ENCODE measurements around the gene HAAO.

Gene HAAO

GRCh38 chr2:42792583-42793333, at the start of gene HAAO:
Gene HAAO (minus strand): TSS chr2:42792583. CDS start chr2:42792536, 47 bp downstream.
- peak in 8 of 42 donors; percentile 10 to 54 (median 38) for DNase-seq
- intact Hi-C loops (cut with DNase I) = no loop called here

DNA sequence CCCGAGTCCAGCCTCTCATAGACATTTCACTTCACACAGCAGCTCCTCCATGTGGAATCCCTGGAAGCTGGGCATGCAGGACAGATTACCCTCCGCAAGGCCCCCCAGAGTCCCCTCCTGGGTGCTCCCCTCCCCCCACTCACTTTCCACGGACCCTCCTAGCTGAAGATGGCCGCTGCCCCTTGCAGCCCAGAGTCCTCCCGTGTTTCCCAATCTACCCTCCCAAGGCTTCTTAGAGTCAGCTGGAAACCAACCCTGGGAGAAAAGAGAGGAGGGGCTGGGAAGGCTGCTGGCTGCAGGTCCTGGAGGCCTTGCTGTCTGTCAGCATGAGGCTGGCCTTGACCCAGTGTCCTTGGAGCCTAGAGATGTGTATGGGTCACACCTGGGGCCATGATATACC, 49.0 kb upstream of the HAAO start:
- DNase-seq = peak in 3 of 42 donors; percentile 0 to 12 (median 3)
- intact Hi-C loops (cut with DNase I) = no loop called here

DNA sequence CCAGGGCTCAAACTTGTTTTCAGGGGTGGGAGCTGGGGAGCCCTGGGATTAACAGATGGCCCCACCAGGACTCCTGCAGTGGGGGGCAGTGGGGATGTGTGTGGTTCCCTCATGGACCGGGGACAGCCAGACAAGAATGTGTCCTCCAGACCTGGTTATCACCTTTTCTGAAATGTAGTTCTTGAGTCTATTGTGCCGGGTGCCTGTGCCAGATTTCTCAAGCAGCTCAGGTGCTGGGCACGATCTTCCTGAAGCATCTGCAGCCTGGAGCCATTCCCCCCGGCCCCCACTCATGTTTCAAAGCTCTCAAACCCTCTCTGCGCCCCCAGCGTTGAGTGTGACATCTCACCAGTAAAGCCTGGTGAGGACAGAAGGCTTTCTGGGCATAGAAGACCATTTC, 48.4 kb upstream of the HAAO start:
- intact Hi-C loops (cut with DNase I) = no loop called here
- DNase-seq = peak in 2 of 42 donors; percentile 17 to 25

GRCh38 chr2:42839809-42840501, 47.6 kb upstream of the HAAO start:
- peak in 3 of 42 donors; percentile 2 to 19 (median 6) for DNase-seq
- intact Hi-C loops (cut with DNase I) = loop anchor here (10.0 kb wide), 2 partner anchors 85 to 645 kb away; no protein-coding TSS in a partner anchor

DNA sequence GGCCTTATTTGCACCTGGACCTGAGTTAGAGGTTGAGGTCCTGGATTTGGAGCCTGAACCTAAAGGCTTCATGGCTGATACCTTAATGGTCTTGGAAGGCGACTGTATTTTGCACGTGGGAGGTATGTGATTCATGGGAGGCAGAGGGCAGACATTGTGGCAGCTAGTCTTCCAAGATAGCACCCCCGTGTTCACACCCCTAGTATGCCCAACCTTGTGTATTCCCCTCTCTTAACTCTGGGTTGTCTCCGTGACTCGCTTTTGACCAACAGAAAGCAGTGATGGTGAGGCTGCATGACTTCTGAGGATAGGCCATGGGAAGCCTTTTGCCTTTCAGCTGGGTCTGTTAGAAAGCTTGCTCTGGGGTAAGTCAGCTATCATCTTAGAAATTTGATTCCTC, 45.8 kb upstream of the HAAO start:
- intact Hi-C loops (cut with DNase I) = loop anchor here (10.0 kb wide), 2 partner anchors 87 to 647 kb away; no protein-coding TSS in a partner anchor
- peak in 1 of 42 donors; percentile 2 for DNase-seq

- peak in 4 of 42 donors; percentile 1 to 42 (median 12) for DNase-seq
- intact Hi-C loops (cut with DNase I) = loop anchor here (10.0 kb wide), 2 partner anchors 89 to 649 kb away; no protein-coding TSS in a partner anchor
These were observed 43.4 kb upstream of the HAAO start for GRCh38 chr2:42835577-42836371.

GRCh38 chr2:42834161-42834560, 41.8 kb upstream of the HAAO start:
- intact Hi-C loops (cut with DNase I) = loop anchor here (10.0 kb wide), 2 partner anchors 91 to 651 kb away; no protein-coding TSS in a partner anchor
- peak in 4 of 42 donors; percentile 8 to 13 (median 9) for DNase-seq

GRCh38 chr2:42832289-42832634, 39.9 kb upstream of the HAAO start:
- intact Hi-C loops (cut with DNase I) = loop anchor here (10.0 kb wide), 2 partner anchors 93 to 653 kb away; no protein-coding TSS in a partner anchor
- DNase-seq = peak in 1 of 42 donors; percentile 5

- intact Hi-C loops (cut with DNase I) = loop anchor here (10.0 kb wide), 2 partner anchors 93 to 653 kb away; no protein-coding TSS in a partner anchor
- DNase-seq = peak in 6 of 42 donors; percentile 3 to 40 (median 26)
These were observed 39.3 kb upstream of the HAAO start for GRCh38 chr2:42831575-42832288.

GRCh38 chr2:42830922-42831574, 38.7 kb upstream of the HAAO start:
- intact Hi-C loops (cut with DNase I) = loop anchor here (10.0 kb wide), 2 partner anchors 94 to 654 kb away; no protein-coding TSS in a partner anchor
- DNase-seq = peak in 5 of 42 donors; percentile 2 to 27 (median 9)

GRCh38 chr2:42829671-42830440, 37.5 kb upstream of the HAAO start:
- intact Hi-C loops (cut with DNase I) = loop anchor here (10.0 kb wide), 2 partner anchors 95 to 655 kb away; no protein-coding TSS in a partner anchor
- DNase-seq = peak in 4 of 42 donors; percentile 8 to 22 (median 20)

DNA sequence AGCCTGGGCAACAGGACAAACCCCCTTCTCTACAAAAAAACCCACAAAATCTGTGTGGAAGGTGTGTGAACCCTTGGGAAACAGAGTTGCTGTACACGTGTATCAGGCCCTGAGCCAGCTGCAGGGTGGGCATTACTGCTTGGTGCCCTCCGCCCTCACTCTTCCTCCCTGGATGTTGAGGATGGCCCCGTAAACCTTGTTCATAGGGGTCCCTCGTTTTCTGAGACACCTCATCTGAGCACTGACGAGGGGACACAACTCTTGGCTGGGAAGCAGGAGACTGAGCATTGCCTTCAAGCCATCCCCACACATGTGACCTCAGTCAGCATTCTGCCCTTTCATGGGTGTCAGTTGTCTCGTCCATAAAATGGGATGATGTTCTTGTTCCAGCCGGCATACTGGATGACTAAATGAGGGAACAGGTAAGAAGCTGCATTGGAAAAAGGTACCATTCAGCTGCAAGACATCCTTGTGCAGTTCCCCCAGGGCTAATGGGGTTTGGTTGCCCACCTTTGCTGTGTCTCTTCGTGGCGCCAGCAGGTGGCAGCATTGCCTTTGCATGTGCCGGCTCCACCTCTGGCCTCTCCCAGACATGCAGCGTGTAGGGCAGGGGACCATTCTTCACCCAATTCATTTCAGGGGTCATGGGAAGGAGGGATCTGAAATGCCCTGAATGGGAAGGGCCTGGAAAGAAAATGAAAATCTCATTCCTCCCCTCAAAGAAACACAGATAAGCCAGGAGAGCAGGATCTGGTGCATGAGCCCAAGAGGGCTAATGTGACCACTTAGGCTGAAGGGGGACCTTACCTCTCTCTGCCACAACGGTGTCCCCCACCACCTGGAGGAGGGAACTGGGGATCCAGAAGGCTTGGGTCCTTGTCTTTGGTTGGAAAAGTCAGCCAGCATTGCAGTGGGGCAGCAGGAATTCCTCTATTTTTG, 36.4 kb upstream of the HAAO start:
- DNase-seq = peak; percentile 62 to 88 (median 77)
- intact Hi-C loops (cut with DNase I) = no loop called here

DNA sequence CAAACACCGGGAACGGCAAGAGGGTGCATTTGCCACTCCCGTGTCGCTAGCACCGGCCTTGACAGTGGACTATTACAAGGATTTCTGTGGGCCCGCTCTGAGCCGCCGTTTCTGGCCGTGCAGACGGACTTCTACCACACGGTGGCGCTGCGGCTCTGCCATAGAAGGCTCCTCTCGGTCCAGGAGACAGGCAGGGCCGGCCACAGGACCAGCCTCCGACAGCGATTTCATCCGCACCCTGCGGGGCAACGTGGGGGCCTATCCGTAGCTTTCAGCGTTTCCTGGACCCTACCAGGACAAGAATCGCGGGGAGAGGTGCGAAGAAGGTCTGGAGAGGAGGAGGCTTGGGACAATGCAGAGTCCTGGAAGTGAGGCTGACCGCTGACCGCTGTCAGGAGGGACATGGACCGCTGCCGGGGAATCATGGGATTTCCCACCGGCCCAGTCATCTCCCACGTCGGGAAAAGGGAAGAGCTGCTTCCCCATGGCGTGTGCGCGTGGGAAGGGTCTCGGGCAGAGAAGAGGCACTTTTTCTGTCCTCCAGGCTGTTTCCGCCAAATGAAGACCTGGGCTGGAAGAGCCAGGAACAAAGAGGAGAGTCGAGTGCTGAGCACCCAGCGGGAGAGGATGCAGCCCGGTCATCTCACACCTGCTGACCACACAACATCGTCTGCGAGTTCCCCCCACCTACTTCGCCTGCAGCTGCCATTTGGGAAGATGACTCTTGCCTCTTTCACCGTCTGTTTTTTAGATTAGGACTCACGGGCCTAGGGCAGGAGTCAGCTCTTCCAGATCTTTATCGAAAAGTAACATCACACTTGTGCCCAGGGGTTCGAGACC, 35.5 kb upstream of the HAAO start:
- DNase-seq = peak; percentile 80 to 97 (median 91)
- intact Hi-C loops (cut with DNase I) = no loop called here

DNA sequence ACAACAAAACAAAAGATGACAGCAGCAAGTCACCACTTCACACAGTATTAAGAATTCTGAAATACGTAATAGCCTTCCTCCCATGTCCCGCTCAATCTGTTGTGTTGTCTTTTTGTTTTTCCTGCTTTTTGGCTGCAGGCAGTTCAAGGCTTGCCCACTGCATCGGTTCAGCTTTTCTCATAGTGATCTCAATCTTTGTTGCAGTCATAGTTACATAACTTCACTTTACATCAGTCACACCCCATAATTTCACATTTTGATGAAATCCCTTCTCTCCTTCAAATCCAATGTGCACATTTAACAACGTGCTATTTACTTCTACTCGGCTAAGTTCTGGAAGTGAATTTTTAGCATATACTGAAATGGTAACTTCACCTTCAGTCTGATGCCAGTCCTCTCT, 33.8 kb upstream of the HAAO start:
- intact Hi-C loops (cut with DNase I) = no loop called here
- peak in 1 of 42 donors; percentile 4 for DNase-seq

DNA sequence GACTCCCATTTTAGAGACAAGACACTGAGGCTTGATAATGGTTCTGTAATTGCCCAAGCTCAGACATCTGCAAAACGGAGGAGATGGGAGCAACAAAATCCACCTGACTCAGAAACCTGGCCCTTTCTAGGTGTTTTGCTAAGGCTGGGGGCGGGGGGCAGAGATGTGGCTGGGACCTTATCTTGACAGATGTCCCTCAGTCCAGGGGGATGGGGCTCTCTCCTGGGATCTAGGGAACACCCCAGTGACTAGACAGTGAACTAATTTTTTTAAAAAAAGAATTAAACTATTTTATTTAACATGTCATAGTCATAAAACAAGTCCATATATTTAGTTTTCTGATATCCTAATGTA, 32.0 kb upstream of the HAAO start:
- peak in 1 of 42 donors; percentile 6 for DNase-seq
- intact Hi-C loops (cut with DNase I) = no loop called here

All from head of caudate nucleus (tissue), 42 donors.